Testis (tissue), 3 donors: ENCODE data around the gene YDJC. TPM values are rescaled to one million over a fixed set of nuclear protein-coding genes. Genes with fewer than 3 reads are reported as not detected.
A peak's percentile ranks its signal among the peaks of the same experiment; 100 is the strongest.
"Not testable (repeated sequence)": the region's sequence is repeated elsewhere in the genome, so short reads cannot be mapped to it uniquely, and the experiment has no call there.

ENCODE experiments used
- DNase-seq: peaks from one replicate; pipeline ENCODE4 v3.0.0-alpha.2; 2019
- H3K27ac ChIP-seq, 2 donors: fragments of 200-600 bp; sonication (generic); one replicate each; pipeline ENCODE4 v1.5.1; 2019
- H3K27me3 ChIP-seq: fragments of 200-600 bp; sonication (generic); one replicate; pipeline ENCODE4 v1.5.1; 2019
- H3K36me3 ChIP-seq: fragments of 200-600 bp; sonication (generic); one replicate; pipeline ENCODE4 v1.5.1; 2017; ENCODE audit warnings: low read depth; ENCODE audit errors: missing control alignments
- H3K4me1 ChIP-seq: fragments of 200-600 bp; sonication (generic); one replicate; pipeline ENCODE4 v1.5.1; 2019
- H3K4me3 ChIP-seq, 2 donors: fragments of 200-600 bp; sonication (generic); one replicate each; pipeline ENCODE4 v1.5.1; 2017 to 2019
- H3K9me3 ChIP-seq: fragments of 200-600 bp; sonication (generic); one replicate; pipeline ENCODE4 v1.5.1; 2017
- POLR2A ChIP-seq: fragments of 450-650 bp; IDR thresholded peaks from one replicate; pipeline ENCODE4 v1.6.1; 2017; ENCODE audit warnings: antibody characterized with exemption, mild to moderate bottlenecking, moderate library complexity
- WGBS, 2 donors: methylation state at CpG; one replicate each; pipeline ENCODE4 v1.1.5; 2018; 5-methylcytosine and 5-hydroxymethylcytosine counted together
- intact Hi-C: fragments of 100-400 bp; cut with DNase I; formaldehyde crosslinking; loops from one replicate; pipeline ENCODE4 v1.15.1; 2023; ENCODE audit warnings: low total_unique reads
- polyA plus RNA-seq: library from polyadenylated mRNA; stranded (reverse); fragments of 350-450 nt; fragmentation: Illumina TruSeq; extraction: RNeasy Lipid Tissue Mini Kit (QIAGEN cat#74804); gene quantifications from one replicate; pipeline ENCODE4 v1.2.3, GENCODE V29; 2014; ENCODE audit warnings: low read depth, low replicate concordance; ENCODE audit not compliant: insufficient read depth
- total RNA-seq, 2 donors: library from RNA; depleted of rRNA; stranded (reverse); fragments of >200 nt; gene quantifications; one replicate each; pipeline ENCODE4 v1.2.3, GENCODE V29; 2016
- TF ChIP-seq, protein P1 (sequence below), 3 experiments: fragments of 450-650 bp in 2 of 3; fragments of 200-600 bp in 1 of 3; sonication (generic) in 1 of 3; IDR thresholded peaks; one replicate each; pipeline ENCODE4 v1.5.1; 2016 to 2019; ENCODE audit warnings: antibody characterized with exemption in 3 of 3, mild to moderate bottlenecking in 2 of 3, moderate library complexity in 1 of 3

Gene YDJC
- total and polyA plus RNA-seq, 3 donors from 2014 or later: 9.9 to 37.1 (median 36.5) TPM

GRCh38 chr22:21623648-21623970 lies 6.2 kb downstream of the YDJC start:
- no peaks in the 10 kb centered on the region for H3K9me3 ChIP-seq
- intact Hi-C loops: no loop called here
- no peaks in the 10 kb centered on the region for H3K27me3 ChIP-seq
- H3K4me1 ChIP-seq: peaks cover 23% of the 10 kb centered on the region
- no peak overlapping the region for H3K4me3 ChIP-seq
- H3K27ac ChIP-seq: no peak overlapping the region
- no peaks in the 10 kb centered on the region for H3K36me3 ChIP-seq
- DNase-seq: no peak
- TF ChIP-seq POLR2A: no peak
- TF ChIP-seq, protein P1, sequence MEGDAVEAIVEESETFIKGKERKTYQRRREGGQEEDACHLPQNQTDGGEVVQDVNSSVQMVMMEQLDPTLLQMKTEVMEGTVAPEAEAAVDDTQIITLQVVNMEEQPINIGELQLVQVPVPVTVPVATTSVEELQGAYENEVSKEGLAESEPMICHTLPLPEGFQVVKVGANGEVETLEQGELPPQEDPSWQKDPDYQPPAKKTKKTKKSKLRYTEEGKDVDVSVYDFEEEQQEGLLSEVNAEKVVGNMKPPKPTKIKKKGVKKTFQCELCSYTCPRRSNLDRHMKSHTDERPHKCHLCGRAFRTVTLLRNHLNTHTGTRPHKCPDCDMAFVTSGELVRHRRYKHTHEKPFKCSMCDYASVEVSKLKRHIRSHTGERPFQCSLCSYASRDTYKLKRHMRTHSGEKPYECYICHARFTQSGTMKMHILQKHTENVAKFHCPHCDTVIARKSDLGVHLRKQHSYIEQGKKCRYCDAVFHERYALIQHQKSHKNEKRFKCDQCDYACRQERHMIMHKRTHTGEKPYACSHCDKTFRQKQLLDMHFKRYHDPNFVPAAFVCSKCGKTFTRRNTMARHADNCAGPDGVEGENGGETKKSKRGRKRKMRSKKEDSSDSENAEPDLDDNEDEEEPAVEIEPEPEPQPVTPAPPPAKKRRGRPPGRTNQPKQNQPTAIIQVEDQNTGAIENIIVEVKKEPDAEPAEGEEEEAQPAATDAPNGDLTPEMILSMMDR (IDR thresholded peaks at IDR 0.05): no peak
- WGBS, 2 donors: 78 to 84% methylated on average over 4 to 7 of the region's 7 CpGs

DNA sequence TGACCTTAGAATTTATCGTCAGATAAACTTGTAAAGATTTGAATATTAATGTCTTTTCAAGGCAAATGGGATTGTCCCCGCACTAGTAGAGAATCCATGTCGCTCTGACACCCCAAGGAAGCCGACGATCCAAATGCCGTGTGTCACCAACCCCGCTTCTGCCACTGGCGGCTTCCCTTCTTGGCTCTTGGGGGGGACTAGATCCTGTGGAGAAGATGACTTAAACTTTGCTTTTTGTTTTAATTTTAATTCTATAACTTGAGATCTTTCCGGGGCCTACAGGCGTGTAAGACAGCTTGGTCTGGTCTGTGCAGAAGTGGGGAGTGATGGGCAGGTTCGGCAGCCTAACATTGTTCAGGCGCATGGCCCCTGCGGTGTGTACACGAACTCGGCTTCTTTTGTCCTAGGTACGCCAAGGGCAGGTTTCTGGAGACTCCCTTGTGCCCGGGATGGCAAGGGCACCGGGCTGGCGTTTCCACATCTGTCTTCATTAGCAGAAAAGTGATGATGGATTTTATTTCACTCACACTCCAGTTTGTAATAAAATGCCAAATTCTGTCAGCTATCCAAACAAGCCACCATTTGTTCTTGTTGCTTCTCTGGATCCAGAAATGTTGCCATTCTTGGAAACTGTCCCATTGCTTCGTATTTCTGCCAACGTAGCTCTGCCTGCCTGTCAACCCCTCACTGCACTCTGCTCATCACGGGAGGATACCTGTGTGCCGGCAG lies 6.7 kb downstream of the YDJC start:
- Histone ChIP-seq H3K27ac (no peak overlapping the region), H3K36me3 (no peaks in the 10 kb centered on the region), H3K27me3 (no peaks in the 10 kb centered on the region), H3K9me3 (no peaks in the 10 kb centered on the region), H3K4me3 (no peak overlapping the region), H3K4me1 (peaks cover 23% of the 10 kb centered on the region)
- intact Hi-C loops: no loop called here
- DNase-seq: peak; percentile 47
- 77 to 96% methylated on average over 23 of the region's 23 CpGs for WGBS, 2 donors
- TF ChIP-seq, protein P1 (IDR thresholded peaks at IDR 0.05): no peak
- TF ChIP-seq POLR2A: no peak

DNA sequence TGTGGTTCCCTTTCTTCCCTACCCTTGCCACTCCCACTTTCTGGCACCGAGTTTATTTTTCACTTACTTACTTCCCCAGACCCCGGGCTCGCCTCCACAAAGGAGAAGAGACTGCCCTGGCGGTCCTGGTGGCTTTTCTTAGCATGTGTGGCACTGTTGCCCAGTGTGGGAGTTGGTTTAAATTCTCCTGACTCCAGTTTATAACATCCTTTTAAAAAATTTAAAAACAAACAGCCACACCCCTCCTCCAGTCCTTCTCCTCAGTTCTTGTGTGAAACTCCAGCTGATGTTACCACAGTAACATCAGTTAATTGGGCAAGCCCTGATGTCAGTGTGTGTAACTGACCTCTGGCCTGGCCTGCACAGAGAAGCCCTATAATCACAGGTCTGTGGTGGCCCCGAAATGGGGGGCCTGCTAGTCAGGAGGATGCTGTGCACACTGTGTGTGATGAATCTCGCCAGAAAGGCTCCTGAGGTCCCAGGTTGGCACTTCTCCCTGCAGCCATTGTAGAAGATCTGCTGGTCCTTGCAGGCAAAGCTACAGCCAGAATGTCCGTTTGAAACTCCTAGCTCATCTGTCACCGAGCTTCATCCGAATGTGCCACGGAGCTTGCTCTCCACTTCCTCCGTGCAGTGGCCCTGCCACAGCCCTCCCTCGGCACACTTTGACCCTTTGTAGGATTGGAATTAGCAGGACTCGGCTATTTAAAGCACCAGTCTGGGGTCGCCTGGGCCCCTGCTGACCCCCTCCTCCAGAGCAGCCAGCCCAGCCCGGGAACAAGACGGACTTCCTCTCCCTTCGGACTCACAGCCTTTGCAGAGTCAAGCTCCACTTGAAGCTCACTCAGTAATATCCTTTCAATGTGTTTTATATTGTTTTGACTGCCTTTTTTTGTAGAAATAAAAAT lies 7.6 kb downstream of the YDJC start:
- WGBS, 2 donors: 67 to 70% methylated on average over 17 of the region's 17 CpGs
- Histone ChIP-seq H3K27ac (no peak overlapping the region), H3K4me3 (no peak overlapping the region), H3K36me3 (no peaks in the 10 kb centered on the region), H3K4me1 (peaks cover 23% of the 10 kb centered on the region), H3K27me3 (no peaks in the 10 kb centered on the region), H3K9me3 (no peaks in the 10 kb centered on the region)
- intact Hi-C loops: no loop called here
- no peak for DNase-seq
- TF ChIP-seq POLR2A: no peak
- TF ChIP-seq, protein P1 (IDR thresholded peaks at IDR 0.05): no peak

DNA sequence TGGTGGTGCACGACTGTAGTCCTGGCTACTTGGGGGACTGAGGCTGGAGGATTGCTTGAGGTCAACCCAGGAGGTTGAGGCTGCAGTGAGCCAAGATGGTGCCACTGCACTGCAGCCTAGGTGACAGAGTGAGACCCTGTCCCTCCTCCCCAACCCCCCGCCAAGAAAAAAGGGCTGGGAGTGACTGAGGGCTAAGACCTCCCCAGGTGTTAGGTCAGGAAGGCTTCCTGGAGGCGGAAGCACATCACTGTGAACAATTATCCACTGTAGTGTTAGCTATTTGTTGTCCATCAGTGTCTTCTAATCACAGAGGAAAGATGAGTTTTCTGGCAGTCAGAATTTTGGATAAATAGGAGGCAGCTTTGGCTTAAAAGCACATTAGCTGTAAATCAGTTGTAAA lies 8.8 kb downstream of the YDJC start:
- 89 to 94% methylated on average over 3 of the region's 3 CpGs for WGBS, 2 donors
- no peak for DNase-seq
- H3K4me3 ChIP-seq: no peak overlapping the region
- no peaks in the 10 kb centered on the region for H3K27me3 ChIP-seq
- no peak for TF ChIP-seq POLR2A
- TF ChIP-seq, protein P1 (IDR thresholded peaks at IDR 0.05): no peak
- H3K27ac ChIP-seq: no peak overlapping the region
- H3K36me3 ChIP-seq: no peaks in the 10 kb centered on the region
- intact Hi-C loops: no loop called here
- H3K9me3 ChIP-seq: no peaks in the 10 kb centered on the region
- peaks cover 23% of the 10 kb centered on the region for H3K4me1 ChIP-seq

DNA sequence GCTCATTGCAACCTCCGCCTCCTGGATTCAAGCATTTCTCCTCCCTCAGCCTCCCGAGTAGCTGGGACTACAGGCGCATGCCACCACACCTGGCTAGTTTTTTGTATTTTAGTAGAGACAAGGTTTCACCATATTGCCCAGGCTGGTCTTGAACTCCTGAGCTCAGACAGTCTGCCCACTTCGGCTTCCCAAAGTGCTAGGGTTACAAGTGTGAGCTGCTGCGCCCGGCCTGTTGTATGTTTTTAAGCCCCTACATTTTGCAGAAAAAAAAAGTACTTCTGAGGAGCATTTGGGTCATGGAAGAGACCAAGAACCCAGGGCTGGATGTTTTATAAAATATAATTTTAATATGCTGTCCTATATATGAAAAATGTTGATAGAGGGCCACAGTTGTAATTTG lies 12.5 kb downstream of the YDJC start:
- 92 to 97% methylated on average over 6 of the region's 6 CpGs for WGBS, 2 donors
- H3K27ac ChIP-seq, intact Hi-C loops, H3K36me3 ChIP-seq, H3K9me3 ChIP-seq, DNase-seq, H3K27me3 ChIP-seq, H3K4me3 ChIP-seq, H3K4me1 ChIP-seq: not testable (repeated sequence)
